ENCODE results near the gene F7.
"Not testable (repeated sequence)": the region's sequence is repeated elsewhere in the genome, so short reads cannot be mapped to it uniquely, and the experiment has no call there.

Gene F7

GRCh38 chr13:113073942-113074341, 31.6 kb upstream of the F7 start:
- DNase-seq, result no peak

GRCh38 chr13:113074401-113074800, 31.2 kb upstream of the F7 start:
- DNase-seq, result no peak

GRCh38 chr13:113074876-113075275, 30.7 kb upstream of the F7 start:
- no peak for DNase-seq

GRCh38 chr13:113075711-113076110, 29.9 kb upstream of the F7 start:
- DNase-seq, result no peak

- no peak for DNase-seq
These were observed 28.8 kb upstream of the F7 start for GRCh38 chr13:113076681-113077401.

- no peak for DNase-seq
These were observed 28.0 kb upstream of the F7 start for GRCh38 chr13:113077566-113077952.

- no peak for DNase-seq
These were observed 27.4 kb upstream of the F7 start for GRCh38 chr13:113077953-113078901.

- no peak for DNase-seq
These were observed 26.4 kb upstream of the F7 start for GRCh38 chr13:113078902-113079780.

GRCh38 chr13:113079781-113080080, 25.9 kb upstream of the F7 start:
- not testable (repeated sequence) for DNase-seq

GRCh38 chr13:113080361-113080831, 25.2 kb upstream of the F7 start:
- no peak for DNase-seq

- no peak for DNase-seq
These were observed 24.6 kb upstream of the F7 start for GRCh38 chr13:113080901-113081521.

GRCh38 chr13:113082198-113083021, 23.2 kb upstream of the F7 start:
- DNase-seq, result no peak

- DNase-seq, result no peak
These were observed 22.6 kb upstream of the F7 start for GRCh38 chr13:113083022-113083373.

- no peak for DNase-seq
These were observed 22.1 kb upstream of the F7 start for GRCh38 chr13:113083402-113084061.

- no peak for DNase-seq
These were observed 21.3 kb upstream of the F7 start for GRCh38 chr13:113084094-113084942.

- no peak for DNase-seq
These were observed 20.5 kb upstream of the F7 start for GRCh38 chr13:113084943-113085540.

GRCh38 chr13:113086031-113086750, 19.4 kb upstream of the F7 start:
- no peak for DNase-seq

- no peak for DNase-seq
These were observed 18.3 kb upstream of the F7 start for GRCh38 chr13:113086991-113087922.
